Esophagus muscularis mucosa (tissue), 4 donors: ENCODE data around the gene SOX10.

Source experiments
- CTCF ChIP-seq, 3 experiments: fragments of 200-600 bp in 2 of 3; fragments of 450-650 bp in 1 of 3; sonication (generic) in 2 of 3; IDR thresholded peaks; one replicate each; pipeline ENCODE4 v1.5.1; 2017 to 2019; ENCODE audit warnings: antibody characterized with exemption in 3 of 3, mild to moderate bottlenecking in 2 of 3, moderate library complexity in 1 of 3
- EP300 ChIP-seq: sonication (generic); formaldehyde crosslinking; IDR thresholded peaks from one replicate; pipeline ENCODE4 v1.6.1; 2017; ENCODE audit warnings: antibody characterized with exemption
- POLR2A ChIP-seq: fragments of 450-650 bp; IDR thresholded peaks from one replicate; pipeline ENCODE4 v1.6.1; 2017; ENCODE audit warnings: antibody characterized with exemption, moderate library complexity, mild to moderate bottlenecking, low read depth
- POLR2AphosphoS5 ChIP-seq, 2 donors: sonication (generic); formaldehyde crosslinking; IDR thresholded peaks; one replicate each; pipeline ENCODE4 v1.6.1; 2017; ENCODE audit warnings: antibody characterized with exemption in 2 of 2

- peak; percentile 97 to 100 (median 98) for TF ChIP-seq CTCF (IDR thresholded peaks at IDR 0.05)
- no peak for TF ChIP-seq POLR2A
- peak; percentile 66 to 80 for TF ChIP-seq POLR2AphosphoS5 (IDR thresholded peaks at IDR 0.05)
- TF ChIP-seq EP300, result no peak
Observed at GRCh38 chr22:37933711-37934376, 50.5 kb downstream of the SOX10 start.
